Upper lobe of left lung (tissue), 4 donors: Measurements from ENCODE around the gene ZNHIT2.

Source experiments
- CTCF ChIP-seq, 6 experiments: fragments of 450-650 bp in 4 of 6; fragments of 200-600 bp in 2 of 6; sonication (generic) in 2 of 6; IDR thresholded peaks; one replicate each; pipeline ENCODE4 v1.5.1; 2016 to 2019; ENCODE audit warnings: antibody characterized with exemption in 6 of 6
- EP300 ChIP-seq, 4 donors: sonication (generic); formaldehyde crosslinking; IDR thresholded peaks; one replicate each; pipeline ENCODE4 v1.5.1; 2017; ENCODE audit warnings: antibody characterized with exemption in 4 of 4, control low read depth in 2 of 4
- POLR2A ChIP-seq, 4 donors: fragments of 450-650 bp; IDR thresholded peaks; one replicate each; pipeline ENCODE4 v1.5.1; 2016 to 2017; ENCODE audit warnings: antibody characterized with exemption in 4 of 4, mild to moderate bottlenecking in 2 of 4
- POLR2AphosphoS5 ChIP-seq, 2 donors: sonication (generic); formaldehyde crosslinking; IDR thresholded peaks; one replicate each; pipeline ENCODE4 v1.5.1; 2017; ENCODE audit warnings: antibody characterized with exemption in 2 of 2

DNA sequence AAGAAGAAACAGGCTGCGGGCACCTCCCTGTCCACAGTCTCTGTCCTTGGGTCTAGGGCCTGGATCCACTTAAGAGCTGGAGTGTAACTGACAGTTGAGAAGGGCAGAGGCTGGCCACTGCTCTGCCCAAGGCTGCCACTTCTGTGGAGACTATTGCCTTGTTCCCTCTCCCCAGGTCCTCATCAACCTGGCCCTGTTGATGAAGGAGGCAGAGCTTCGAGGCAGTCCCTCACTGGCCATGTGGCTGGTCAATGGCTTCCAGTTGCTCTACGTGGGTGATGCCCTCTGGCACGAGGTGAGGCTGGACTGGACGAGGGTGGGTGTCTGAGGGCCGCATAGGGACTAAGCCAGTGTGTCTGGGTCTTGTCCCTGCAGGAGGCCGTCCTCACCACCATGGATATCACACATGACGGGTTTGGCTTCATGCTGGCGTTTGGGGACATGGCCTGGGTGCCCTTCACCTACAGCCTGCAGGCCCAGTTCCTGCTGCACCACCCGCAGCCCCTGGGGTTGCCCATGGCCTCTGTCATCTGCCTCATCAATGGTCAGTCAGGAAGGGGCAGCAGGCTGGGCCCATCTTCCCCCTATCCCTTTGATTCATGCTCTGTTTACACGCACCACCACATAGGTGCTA, 2.8 kb downstream of the ZNHIT2 start:
- TF ChIP-seq CTCF (IDR thresholded peaks at IDR 0.05) (no peak), POLR2AphosphoS5 (IDR thresholded peaks at IDR 0.05) (no peak), POLR2A (IDR thresholded peaks at IDR 0.05) (no peak), EP300 (IDR thresholded peaks at IDR 0.05) (no peak)
